MM.1S (cell line): ENCODE results near the gene CFI.

ENCODE experiments used
- DNase-seq: peaks from one replicate; pipeline ENCODE4 v3.0.0-alpha.2; 2015
- H2AFZ ChIP-seq: fragments of 300-600 bp; sonication (generic); 2 replicates; pipeline ENCODE4 v1.6.0; 2016; ENCODE audit warnings: antibody characterized with exemption, low read length
- H3F3A ChIP-seq: fragments of 300-600 bp; sonication (generic); 2 replicates; pipeline ENCODE4 v1.6.1; 2016; ENCODE audit warnings: mild to moderate bottlenecking, antibody characterized with exemption, low read length, moderate library complexity, mixed read lengths; ENCODE audit not compliant: insufficient read depth
- H3K27ac ChIP-seq: fragments of 300-600 bp; sonication (generic); 2 replicates; pipeline ENCODE4 v1.5.1; 2016; ENCODE audit warnings: mild to moderate bottlenecking, low read length
- H3K27me3 ChIP-seq: fragments of 300-600 bp; sonication (generic); replicated peaks from 2 replicates; pipeline ENCODE4 v1.6.0; 2016; ENCODE audit warnings: low read length; ENCODE audit not compliant: insufficient read depth
- H3K36me3 ChIP-seq: fragments of 300-600 bp; sonication (generic); replicated peaks from 2 replicates; pipeline ENCODE4 v1.6.1; 2016; ENCODE audit warnings: mild to moderate bottlenecking, low read length, mixed read lengths; ENCODE audit not compliant: insufficient read depth
- H3K4me1 ChIP-seq: fragments of 300-600 bp; sonication (generic); 2 replicates; pipeline ENCODE4 v1.6.1; 2016; ENCODE audit warnings: low read length, mixed read lengths
- H3K4me2 ChIP-seq: fragments of 300-600 bp; sonication (generic); 2 replicates; pipeline ENCODE4 v1.6.0; 2016; ENCODE audit warnings: low read depth, low read length
- H3K4me3 ChIP-seq: fragments of 300-600 bp; sonication (generic); 2 replicates; pipeline ENCODE4 v1.5.1; 2016; ENCODE audit warnings: low read length, mixed read lengths
- H3K79me2 ChIP-seq: fragments of 300-600 bp; sonication (generic); 2 replicates; pipeline ENCODE4 v1.6.1; 2016; ENCODE audit warnings: mixed run types, low read length, mixed read lengths
- H3K9ac ChIP-seq: fragments of 300-600 bp; sonication (generic); 2 replicates; pipeline ENCODE4 v1.6.1; 2016; ENCODE audit warnings: low read length, mixed read lengths
- H3K9me2 ChIP-seq: fragments of 300-600 bp; sonication (generic); replicated peaks from 2 replicates; pipeline ENCODE4 v1.6.1; 2016; ENCODE audit warnings: mild to moderate bottlenecking, low read length, mixed read lengths; ENCODE audit not compliant: insufficient read depth
- H3K9me3 ChIP-seq: fragments of 300-600 bp; sonication (generic); replicated peaks from 2 replicates; pipeline ENCODE4 v1.6.1; 2016; ENCODE audit warnings: mild to moderate bottlenecking, low read length, mixed read lengths; ENCODE audit not compliant: insufficient read depth
- H4K20me1 ChIP-seq: fragments of 300-600 bp; sonication (generic); 2 replicates; pipeline ENCODE4 v1.6.1; 2016; ENCODE audit warnings: mild to moderate bottlenecking, low read length, moderate library complexity, mixed read lengths; ENCODE audit not compliant: insufficient read depth
- EZH2 ChIP-seq: fragments of 300-600 bp; sonication (generic); optimal IDR thresholded peaks from 2 replicates; pipeline ENCODE3; 2017; ENCODE audit warnings: low read depth, mild to moderate bottlenecking, antibody characterized with exemption, low read length, mixed read lengths
- EZH2phosphoT487 ChIP-seq: fragments of 300-600 bp; sonication (generic); IDR thresholded peaks from 2 replicates; pipeline ENCODE4 v1.6.1; 2018; ENCODE audit warnings: antibody characterized with exemption, low read length
- TF ChIP-seq, protein P1 (sequence below): fragments of 300-600 bp; sonication (generic); IDR thresholded peaks from 2 replicates; pipeline ENCODE4 v1.5.1; 2016; ENCODE audit warnings: antibody characterized with exemption, low read length, mixed read lengths

Gene CFI

DNA sequence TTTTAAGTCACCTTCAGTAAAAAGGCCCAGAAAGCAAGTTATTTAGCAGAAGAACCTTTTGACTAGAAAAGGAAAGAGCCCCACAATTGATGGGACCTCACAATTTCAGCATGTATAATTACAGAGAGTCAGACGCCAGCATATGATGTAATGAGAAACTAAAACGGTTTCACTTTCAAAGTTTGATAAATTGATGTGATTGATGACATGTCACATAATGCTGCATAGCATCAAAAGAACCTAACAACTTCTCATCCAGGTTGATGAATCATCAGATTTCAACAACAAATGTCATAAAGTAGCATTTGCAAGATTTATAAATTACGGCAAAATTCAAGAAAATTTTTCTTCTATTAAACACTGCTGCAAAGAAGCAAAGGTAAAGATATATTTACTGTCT is 9.9 kb upstream of the CFI start:
- Histone ChIP-seq H3K27me3 (no peaks in the 10 kb centered on the region), H3K4me1 (0 out of 2 replicates have a peak, but pooled peaks cover 3% of the 10 kb centered on the region), H3K27ac (no peak overlapping the region), H3K4me3 (no peak overlapping the region), H3F3A (peaks cover 4% of the 10 kb centered on the region; the same call in 1 of the 2 replicates), H3K4me2 (no peak overlapping the region), H3K9me3 (no peaks in the 10 kb centered on the region), H2AFZ (no peak overlapping the region), H3K9ac (no peak overlapping the region), H4K20me1 (no peaks in the 10 kb centered on the region), H3K79me2 (peaks cover 12% of the 10 kb centered on the region), H3K9me2 (no peaks in the 10 kb centered on the region), H3K36me3 (no peaks in the 10 kb centered on the region)
- no peak for DNase-seq
- TF ChIP-seq EZH2, result no peak
- TF ChIP-seq, protein P1, sequence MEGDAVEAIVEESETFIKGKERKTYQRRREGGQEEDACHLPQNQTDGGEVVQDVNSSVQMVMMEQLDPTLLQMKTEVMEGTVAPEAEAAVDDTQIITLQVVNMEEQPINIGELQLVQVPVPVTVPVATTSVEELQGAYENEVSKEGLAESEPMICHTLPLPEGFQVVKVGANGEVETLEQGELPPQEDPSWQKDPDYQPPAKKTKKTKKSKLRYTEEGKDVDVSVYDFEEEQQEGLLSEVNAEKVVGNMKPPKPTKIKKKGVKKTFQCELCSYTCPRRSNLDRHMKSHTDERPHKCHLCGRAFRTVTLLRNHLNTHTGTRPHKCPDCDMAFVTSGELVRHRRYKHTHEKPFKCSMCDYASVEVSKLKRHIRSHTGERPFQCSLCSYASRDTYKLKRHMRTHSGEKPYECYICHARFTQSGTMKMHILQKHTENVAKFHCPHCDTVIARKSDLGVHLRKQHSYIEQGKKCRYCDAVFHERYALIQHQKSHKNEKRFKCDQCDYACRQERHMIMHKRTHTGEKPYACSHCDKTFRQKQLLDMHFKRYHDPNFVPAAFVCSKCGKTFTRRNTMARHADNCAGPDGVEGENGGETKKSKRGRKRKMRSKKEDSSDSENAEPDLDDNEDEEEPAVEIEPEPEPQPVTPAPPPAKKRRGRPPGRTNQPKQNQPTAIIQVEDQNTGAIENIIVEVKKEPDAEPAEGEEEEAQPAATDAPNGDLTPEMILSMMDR, result no peak
- TF ChIP-seq EZH2phosphoT487, result no peak

DNA sequence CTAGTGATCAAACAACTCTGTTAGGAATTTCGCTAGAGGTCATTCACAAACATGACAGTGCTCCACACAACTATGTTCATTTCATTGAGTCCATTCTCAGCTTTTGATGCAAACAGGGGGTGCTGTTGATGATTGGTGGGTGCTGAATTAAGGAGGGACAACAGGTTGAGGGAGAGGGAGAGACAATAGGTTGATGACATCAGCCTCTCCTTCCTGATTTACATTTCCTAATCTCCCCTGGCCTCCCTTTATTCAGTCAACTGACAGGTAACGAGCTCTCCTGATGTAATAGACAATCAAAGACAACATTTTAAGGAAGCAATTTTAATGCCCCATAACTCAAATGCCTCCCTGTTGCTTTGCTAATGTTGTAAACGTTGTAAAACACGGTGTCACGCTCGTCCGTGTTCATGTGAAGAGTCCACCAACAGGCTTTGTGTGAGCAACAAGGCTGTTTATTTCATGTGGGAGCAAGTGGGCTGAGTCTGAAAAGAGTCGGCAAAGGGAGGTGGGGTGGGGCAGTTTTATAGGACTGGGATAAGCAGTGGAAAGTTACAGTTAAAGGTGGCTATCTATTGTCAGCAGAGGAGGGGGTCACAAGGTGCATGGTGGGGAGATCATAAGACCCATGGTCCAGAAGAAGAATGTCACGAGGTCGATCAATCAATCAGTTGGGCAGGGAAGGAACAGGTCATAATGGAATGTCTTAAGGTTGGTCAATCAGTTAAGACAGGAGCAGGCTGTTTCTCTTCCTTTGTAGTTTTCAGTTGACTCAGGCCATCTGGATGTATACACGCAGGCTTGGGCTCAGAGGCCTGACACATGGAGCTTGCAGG is 9.0 kb upstream of the CFI start:
- no peak overlapping the region for H2AFZ ChIP-seq
- no peaks in the 10 kb centered on the region for H3K27me3 ChIP-seq
- H3K4me3 ChIP-seq, result no peak overlapping the region
- no peak overlapping the region for H3K4me2 ChIP-seq
- H3K9me2 ChIP-seq, result no peaks in the 10 kb centered on the region
- no peak overlapping the region for H3K9ac ChIP-seq
- H3K36me3 ChIP-seq, result no peaks in the 10 kb centered on the region
- H3K9me3 ChIP-seq, result no peaks in the 10 kb centered on the region
- TF ChIP-seq EZH2 (no peak), EZH2phosphoT487 (no peak)
- TF ChIP-seq, protein P1, result no peak
- H3F3A ChIP-seq, result 0 out of 2 replicates have a peak, but pooled peaks cover 4% of the 10 kb centered on the region
- H3K27ac ChIP-seq, result no peak overlapping the region
- peaks cover 3% of the 10 kb centered on the region for H3K79me2 ChIP-seq
- H4K20me1 ChIP-seq, result no peaks in the 10 kb centered on the region
- no peaks in the 10 kb centered on the region for H3K4me1 ChIP-seq
- no peak for DNase-seq

DNA sequence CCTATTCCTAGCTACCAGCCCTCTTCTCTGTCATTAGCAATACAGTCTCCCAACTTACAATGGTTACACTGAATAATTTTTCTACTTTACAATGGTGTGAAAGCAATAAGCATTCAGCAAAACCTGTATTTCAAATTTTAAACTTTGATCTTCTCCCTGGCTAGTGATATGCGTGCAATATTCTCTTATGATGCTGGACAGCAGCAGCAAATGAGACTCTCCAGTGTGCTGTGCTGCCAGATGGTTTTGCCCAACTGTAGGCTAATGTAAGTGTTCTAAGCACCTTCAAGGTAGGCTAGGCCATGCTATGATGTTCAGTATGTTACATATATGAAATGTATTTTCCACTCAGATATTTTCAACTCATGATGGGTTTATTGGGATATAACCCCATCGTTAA is 7.9 kb upstream of the CFI start:
- Histone ChIP-seq H3K9me3 (no peaks in the 10 kb centered on the region), H3K4me3 (no peak overlapping the region), H3F3A (no peaks in the 10 kb centered on the region), H3K36me3 (no peaks in the 10 kb centered on the region), H3K27me3 (no peaks in the 10 kb centered on the region), H3K79me2 (no peaks in the 10 kb centered on the region), H2AFZ (no peak overlapping the region), H3K4me1 (0 out of 2 replicates have a peak, but pooled peaks cover 4% of the 10 kb centered on the region), H3K9me2 (no peaks in the 10 kb centered on the region), H4K20me1 (no peaks in the 10 kb centered on the region), H3K27ac (no peak overlapping the region), H3K4me2 (no peak overlapping the region), H3K9ac (no peak overlapping the region)
- no peak for TF ChIP-seq EZH2
- TF ChIP-seq, protein P1, result no peak
- no peak for TF ChIP-seq EZH2phosphoT487
- DNase-seq, result no peak
